Stimulated activated CD8-positive, alpha-beta memory T cell treated with anti-CD3 and anti-CD28 coated beads, Interleukin-12 subunit alpha, Interleukin-12 subunit beta, amount 100 ng/mL, for 24 hours (primary cell): ENCODE measurements around the gene GRM1.

Experiments
- DNase-seq: peaks from one replicate; pipeline ENCODE4 v3.0.0-alpha.2; 2020; ENCODE audit errors: extremely low read depth

The GRM1 gene

DNA sequence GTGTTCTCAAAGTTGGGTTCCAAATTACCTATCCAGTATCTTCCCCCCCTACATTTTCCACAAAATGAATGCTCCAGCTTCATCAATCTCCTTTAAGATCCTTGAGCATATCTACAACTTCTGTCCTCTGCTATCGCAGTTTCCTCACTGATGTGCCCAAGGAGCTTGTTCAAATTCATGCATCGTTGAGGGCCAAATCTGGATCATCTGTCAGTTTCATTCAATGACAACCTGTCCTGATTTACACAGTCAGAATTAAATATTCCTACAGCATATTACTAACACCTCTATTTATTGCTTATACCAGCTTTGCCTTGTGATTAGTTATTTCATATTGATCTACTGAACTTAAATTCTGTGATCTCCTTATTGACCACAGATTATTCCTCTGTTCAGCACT, 68.7 kb downstream of the GRM1 start:
- DNase-seq: no peak

- DNase-seq: no peak
These were observed 71.9 kb downstream of the GRM1 start for GRCh38 chr6:146100776-146101175.

- DNase-seq: no peak
These were observed 74.7 kb downstream of the GRM1 start for GRCh38 chr6:146103416-146104072.

GRCh38 chr6:146106532-146106931, 77.7 kb downstream of the GRM1 start:
- no peak for DNase-seq

DNA sequence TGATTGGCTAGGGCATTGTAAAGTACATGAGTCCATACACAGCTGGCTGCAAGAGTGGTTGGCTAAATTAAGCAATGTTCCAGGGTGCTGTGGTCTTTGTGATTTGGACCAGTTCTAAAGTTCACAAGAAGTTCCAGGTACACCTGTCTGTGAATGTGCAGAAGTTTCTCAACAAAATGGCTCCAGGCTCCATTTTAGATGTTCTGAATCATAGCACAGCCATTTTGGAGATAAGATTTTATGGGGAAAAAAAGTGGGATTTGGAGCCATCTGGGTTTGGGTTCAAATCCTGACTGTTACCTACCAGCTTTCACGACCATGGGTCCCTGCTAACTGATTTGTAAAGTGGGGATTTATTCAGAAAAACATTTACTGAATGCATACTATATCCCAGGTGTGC, 82.1 kb downstream of the GRM1 start:
- DNase-seq: no peak

GRCh38 chr6:146111881-146112450, 83.1 kb downstream of the GRM1 start:
- DNase-seq: no peak

GRCh38 chr6:146113084-146113623, 84.3 kb downstream of the GRM1 start:
- DNase-seq: no peak

DNA sequence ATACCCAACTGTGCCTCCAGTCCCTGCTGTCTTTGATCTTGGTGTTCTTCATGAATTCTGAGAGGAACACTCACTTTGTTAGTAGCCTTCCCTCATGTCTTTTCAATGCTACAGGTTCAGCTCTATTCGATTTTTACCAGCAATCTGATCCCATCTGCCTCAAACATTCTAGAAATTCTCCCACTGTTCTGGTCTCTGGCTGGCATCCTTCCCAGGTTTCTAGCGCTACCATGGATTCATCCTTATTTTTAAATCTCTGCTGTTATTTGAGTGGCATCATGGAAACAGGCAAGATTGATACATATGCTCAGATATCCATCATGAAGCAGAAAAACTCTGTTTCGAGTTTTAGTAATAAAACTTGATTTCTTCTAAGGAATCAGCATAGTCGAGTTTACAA, 94.8 kb downstream of the GRM1 start:
- no peak for DNase-seq

DNA sequence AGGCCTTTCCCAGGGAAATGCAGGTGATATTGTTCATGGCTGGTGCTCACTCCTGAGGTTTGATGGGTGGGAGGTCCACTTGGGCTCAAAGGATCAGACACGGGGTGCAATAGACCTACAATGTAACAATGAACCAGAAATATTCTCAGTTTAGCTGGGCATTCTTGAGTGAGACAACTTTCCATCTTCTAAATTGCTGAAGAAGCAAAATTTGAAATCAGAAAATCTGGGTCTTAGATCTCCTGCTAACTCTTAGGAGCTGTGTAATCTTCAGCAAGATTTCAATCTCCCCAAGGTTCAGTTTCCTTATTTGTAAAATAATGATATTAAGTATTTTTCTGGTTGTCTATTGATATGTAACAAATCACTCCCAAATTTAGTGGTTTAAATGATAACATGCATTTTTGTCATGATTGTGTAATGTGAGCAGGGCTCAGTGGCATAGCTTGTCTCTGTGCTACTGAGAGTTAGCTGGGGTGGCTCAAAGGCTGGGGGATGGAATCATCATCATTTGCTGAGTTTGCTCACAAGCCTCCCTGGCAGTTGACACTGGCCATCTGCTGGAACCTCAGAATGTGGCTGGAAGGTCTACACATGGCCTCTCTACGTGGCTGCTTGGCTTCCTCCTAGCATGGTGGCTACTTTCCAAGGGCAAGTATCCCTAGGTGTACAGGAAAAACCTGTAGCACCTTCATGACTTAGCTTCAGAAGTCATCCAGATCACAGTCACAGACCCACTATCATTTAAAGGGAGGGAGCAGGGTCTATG, 98.8 kb downstream of the GRM1 start:
- no peak for DNase-seq

- no peak for DNase-seq
These were observed 105.0 kb downstream of the GRM1 start for GRCh38 chr6:146133866-146134265.

DNA sequence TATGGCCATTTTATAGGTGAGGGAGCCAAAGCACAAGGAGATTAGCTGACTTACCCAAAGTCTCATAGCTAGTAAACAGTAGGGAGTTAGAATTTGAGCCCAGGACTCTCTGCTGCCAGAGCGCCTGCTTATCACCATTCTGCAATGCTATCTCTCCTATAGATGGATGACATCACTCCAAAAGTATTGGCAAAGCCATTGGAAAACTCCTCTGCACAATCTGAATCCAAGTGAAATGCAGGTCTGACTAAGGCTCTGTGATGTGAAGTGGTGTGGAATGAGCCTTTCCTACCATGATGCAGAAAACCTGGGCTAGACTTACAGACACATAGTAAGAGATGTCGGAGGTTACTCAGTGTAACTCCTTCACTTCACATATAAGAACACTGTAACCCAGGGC, 106.3 kb downstream of the GRM1 start:
- DNase-seq: no peak

DNA sequence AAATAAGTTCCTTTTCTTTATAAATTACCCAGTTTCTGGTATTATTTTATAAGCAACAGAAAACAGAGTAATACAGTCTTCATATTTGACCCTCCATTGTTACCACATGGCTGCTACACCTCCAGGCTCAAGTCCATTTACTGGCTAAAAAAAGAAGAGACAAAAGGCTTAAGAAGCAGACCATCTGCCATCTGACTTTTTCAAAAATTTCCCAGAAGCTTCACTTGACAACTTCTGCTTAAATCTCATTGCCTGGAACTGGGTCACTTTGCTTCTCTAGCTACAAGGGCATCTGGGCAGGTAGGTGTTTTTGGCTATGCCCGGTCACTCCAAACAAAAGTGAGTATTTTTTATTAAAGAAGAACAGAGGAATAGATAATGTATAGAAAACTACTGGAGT, 118.0 kb downstream of the GRM1 start:
- DNase-seq: no peak

DNA sequence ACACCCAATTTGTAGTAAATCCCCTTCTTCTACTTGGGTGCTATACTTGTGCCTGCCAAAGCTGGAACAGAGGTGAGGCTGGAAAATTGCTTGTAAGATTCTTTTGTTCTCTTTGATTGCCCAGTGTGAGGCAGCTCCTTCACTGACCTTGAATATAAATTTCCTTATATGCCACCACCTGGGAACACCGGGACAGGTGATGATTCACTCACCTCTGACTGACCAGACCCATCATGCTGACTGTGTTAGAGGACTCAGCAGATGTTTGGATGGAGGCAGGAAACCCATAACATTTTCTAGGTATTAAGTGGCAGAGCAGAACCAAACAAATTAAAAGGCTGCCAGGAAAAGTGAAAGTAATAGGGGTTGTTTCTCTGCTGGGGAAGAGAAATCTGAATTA, 120.9 kb downstream of the GRM1 start:
- no peak for DNase-seq

DNA sequence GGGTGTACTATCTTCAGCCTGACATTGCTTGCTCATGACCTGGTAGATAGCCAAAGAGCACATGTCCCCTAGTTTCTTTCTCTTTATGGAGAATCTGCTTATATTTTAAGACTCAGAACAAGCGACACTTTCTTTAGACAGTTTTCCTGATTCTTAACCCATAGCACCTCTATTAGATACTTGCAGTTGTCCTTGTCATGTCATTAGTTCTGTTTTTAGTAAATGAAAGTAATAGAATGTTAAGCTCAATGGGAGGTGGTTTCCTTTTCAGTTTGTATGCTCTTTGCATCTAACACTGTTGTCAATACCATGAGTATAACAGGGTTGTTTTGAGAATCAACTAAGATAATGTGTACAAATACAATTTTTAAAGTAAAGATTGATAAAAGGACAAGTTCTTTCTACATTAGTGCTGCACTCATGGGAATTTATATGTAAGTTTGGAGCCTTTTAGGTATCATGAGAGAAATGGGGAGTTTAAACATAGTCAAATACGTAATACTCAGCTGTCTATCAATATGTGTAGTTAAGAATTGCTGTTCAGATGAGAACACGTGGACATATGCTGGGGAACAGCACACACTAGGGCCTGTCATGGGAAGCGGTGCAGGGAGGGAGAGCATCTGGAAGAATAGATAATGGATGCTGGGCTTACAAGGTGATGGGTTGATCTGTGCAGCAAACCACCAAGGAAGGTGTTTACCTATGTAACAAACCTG, 124.3 kb downstream of the GRM1 start:
- DNase-seq: no peak

DNA sequence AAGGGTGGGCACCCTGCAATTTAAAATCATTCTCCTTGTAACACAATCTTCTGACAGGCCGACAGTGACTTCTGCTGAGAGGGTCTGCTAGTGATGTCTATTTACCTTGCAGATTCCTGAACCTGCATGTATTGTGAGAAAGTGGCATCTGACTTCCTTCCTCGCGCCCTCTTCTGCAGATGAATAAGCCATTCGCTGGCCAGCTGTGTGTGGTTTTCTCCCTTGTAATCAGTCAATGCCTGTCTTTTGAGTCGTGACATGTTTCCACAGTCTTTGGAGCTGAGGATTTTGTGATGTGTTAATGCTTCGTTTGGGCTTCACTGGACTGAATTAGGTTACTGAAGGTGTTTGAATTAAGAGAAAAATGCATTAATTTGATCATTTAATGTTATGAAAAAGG, 125.3 kb downstream of the GRM1 start:
- DNase-seq: no peak

- no peak for DNase-seq
These were observed 132.8 kb downstream of the GRM1 start for GRCh38 chr6:146161664-146162063.

DNA sequence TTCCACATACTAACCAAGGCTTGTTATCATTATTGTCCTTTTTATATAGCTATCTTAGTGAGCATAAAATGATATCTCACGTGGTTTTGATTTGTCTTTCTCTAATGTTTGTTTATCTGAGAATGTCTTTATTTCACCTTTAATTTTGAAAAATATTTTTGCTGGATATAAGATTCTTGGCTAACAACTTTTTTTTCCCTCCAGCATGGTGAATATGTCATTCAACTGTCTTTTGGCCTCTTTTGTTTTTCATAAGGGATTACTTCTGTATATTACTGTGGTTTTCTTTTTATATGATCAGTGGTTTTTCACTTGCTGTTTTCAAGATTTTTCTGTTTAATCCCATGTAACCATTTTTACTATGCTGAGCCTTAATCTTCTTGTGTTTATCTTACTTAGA, 141.0 kb downstream of the GRM1 start:
- DNase-seq: no peak

DNA sequence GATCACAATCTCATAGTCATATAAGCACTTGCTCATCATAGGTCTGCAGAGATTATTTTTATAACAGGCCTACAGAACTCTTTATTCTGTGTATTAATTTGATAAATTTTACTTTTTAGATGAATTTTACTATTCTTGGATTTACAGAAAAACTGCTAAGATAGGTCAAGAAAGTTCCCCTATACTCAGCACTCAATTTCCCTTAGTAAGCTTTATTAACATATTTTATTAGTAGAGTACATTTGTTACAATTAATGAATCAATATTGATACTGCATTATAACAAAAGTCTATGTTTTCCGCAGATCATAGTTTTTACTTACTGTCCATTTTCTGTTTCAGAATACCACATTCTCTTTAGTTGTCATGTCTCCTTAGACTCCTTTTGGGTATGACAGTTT, 148.9 kb downstream of the GRM1 start:
- DNase-seq: no peak

- DNase-seq: no peak
These were observed 155.0 kb downstream of the GRM1 start for GRCh38 chr6:146183831-146184230.

DNA sequence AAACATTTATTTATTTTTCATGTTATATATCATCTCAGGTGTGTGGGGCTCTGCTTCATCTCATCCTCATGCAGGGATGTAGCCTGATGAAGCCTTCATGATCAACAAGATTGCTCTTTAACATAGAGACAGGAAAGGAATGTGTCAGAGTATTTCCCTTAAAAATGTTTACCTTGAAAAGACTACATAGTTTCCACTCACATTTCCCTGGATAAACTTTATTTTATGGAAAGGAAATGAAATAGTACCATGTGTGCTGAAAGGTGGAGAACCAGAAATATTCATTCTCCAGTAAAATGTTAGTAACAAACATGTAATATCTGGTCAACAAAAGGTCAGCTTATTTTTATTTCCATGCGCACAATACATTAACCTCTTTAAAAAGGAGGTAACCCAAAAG, 155.8 kb downstream of the GRM1 start:
- no peak for DNase-seq

DNA sequence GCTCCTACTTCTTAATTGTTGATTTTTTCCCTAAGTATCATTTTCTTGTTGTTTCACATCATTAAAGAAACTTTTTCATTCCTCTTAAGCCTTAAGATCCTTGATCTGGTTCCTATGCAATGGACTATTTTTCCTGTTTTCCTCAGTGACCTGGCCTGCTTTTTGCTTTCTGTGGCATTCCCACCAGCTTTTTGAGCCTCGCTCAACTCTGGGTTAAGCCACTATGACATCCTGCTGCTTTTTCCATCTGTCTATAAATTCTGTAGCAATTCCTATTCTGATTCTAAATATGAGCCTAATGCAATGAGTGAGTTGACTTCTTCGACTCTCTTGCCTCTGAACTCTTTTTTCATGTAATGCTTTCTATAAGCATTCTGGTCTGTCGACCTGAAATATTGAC, 160.3 kb downstream of the GRM1 start:
- no peak for DNase-seq

GRCh38 chr6:146190581-146190980, 161.7 kb downstream of the GRM1 start:
- DNase-seq: no peak
